GM23338 (cell line): ENCODE data around the gene URM1. TPM values are rescaled to one million over a fixed set of nuclear protein-coding genes. Genes with fewer than 3 reads are reported as not detected.

Experiments
- microRNA counts: library from miRNA; unstranded; fragments of <30 nt; microRNA quantifications from one replicate; lab custom pipeline; 2017
- microRNA-seq: library from miRNA; unstranded; fragments of <30 nt; microRNA quantifications from one replicate; pipeline ENCODE4, GENCODE V29; 2017
- polyA plus RNA-seq: library from polyadenylated mRNA; unstranded; fragments of >200 nt; fragmentation: Nextera tagmentation; extraction: Ambion mirVana; gene quantifications from 2 replicates; pipeline ENCODE4 v1.2.1, GENCODE V29; 2016
- total RNA-seq: library from RNA; depleted of rRNA; stranded (reverse); fragments of >200 nt; shearing (Covaris generic); gene quantifications from 2 replicates; pipeline ENCODE4 v1.2.3, GENCODE V29; 2014; rRNA removed

URM1 gene
- total and polyA plus RNA-seq, 2 experiments from 2014 or later = 28.6 to 47.8 TPM

MicroRNAs encoded within 50 kb of the gene (microRNA counts, 767-probe panel; counts per million panel counts)
- microRNA hsa-miR-219-2-3p (lab: Ali Mortazavi, UCI) = not detected

Small RNA genes within 50 kb of the gene (microRNA-seq; reads per million reads assigned to microRNA genes)
- gene MIR219B = not detected

Other genes with a start within 250 kb of the URM1 start
- 108 and 124 TPM in 2 replicates for gene PTGES2, start 243.6 kb upstream of the URM1 start, total RNA-seq
- 56.3 and 59.7 TPM in 2 replicates for gene PTGES2, start 243.6 kb upstream of the URM1 start, polyA plus RNA-seq
- 0.27 TPM in 1 of 2 replicates, not detected in the other for gene LCN2, start 221.9 kb upstream of the URM1 start, total RNA-seq
- gene LCN2, start 221.9 kb upstream of the URM1 start, polyA plus RNA-seq = 2.0 and 2.7 TPM in 2 replicates
- 246 and 276 TPM in 2 replicates for gene BBLN, start 211.1 kb upstream of the URM1 start, total RNA-seq
- gene BBLN, start 211.1 kb upstream of the URM1 start, polyA plus RNA-seq = 171 and 177 TPM in 2 replicates
- 48.2 and 61.4 TPM in 2 replicates for gene CIZ1, start 179.8 kb upstream of the URM1 start, total RNA-seq
- gene CIZ1, start 179.8 kb upstream of the URM1 start, polyA plus RNA-seq = 49.6 and 49.7 TPM in 2 replicates
- 42.0 and 43.2 TPM in 2 replicates for gene DNM1, start 168.0 kb upstream of the URM1 start, total RNA-seq
- 24.0 and 36.0 TPM in 2 replicates for gene DNM1, start 168.0 kb upstream of the URM1 start, polyA plus RNA-seq
- 44.4 and 48.4 TPM in 2 replicates for gene GOLGA2, start 95.4 kb upstream of the URM1 start, total RNA-seq
- gene GOLGA2, start 95.4 kb upstream of the URM1 start, polyA plus RNA-seq = 31.4 and 32.6 TPM in 2 replicates
- 26.6 and 31.8 TPM in 2 replicates for gene SWI5, start 95.1 kb upstream of the URM1 start, total RNA-seq
- 35.7 and 42.5 TPM in 2 replicates for gene SWI5, start 95.1 kb upstream of the URM1 start, polyA plus RNA-seq
- 12.0 and 15.4 TPM in 2 replicates for gene TRUB2, start 48.9 kb upstream of the URM1 start, total RNA-seq
- 29.4 and 31.4 TPM in 2 replicates for gene TRUB2, start 48.9 kb upstream of the URM1 start, polyA plus RNA-seq
- 29.2 and 35.3 TPM in 2 replicates for gene COQ4, start 48.5 kb upstream of the URM1 start, total RNA-seq
- gene COQ4, start 48.5 kb upstream of the URM1 start, polyA plus RNA-seq = 34.5 and 37.0 TPM in 2 replicates
- 21.4 and 25.3 TPM in 2 replicates for gene SLC27A4, start 30.8 kb upstream of the URM1 start, total RNA-seq
- gene SLC27A4, start 30.8 kb upstream of the URM1 start, polyA plus RNA-seq = 7.9 and 9.9 TPM in 2 replicates
- gene CERCAM, start 49.5 kb downstream of the URM1 start, total RNA-seq = 5.6 and 7.9 TPM in 2 replicates
- gene CERCAM, start 49.5 kb downstream of the URM1 start, polyA plus RNA-seq = 2.7 TPM in 2 replicates
- 23.5 and 26.9 TPM in 2 replicates for gene ODF2, start 84.6 kb downstream of the URM1 start, total RNA-seq
- 13.2 and 17.5 TPM in 2 replicates for gene ODF2, start 84.6 kb downstream of the URM1 start, polyA plus RNA-seq
- 19.6 and 22.1 TPM in 2 replicates for gene GLE1, start 133.3 kb downstream of the URM1 start, total RNA-seq
- 7.3 and 7.4 TPM in 2 replicates for gene GLE1, start 133.3 kb downstream of the URM1 start, polyA plus RNA-seq
- 160 and 195 TPM in 2 replicates for gene SPTAN1, start 181.2 kb downstream of the URM1 start, total RNA-seq
- gene SPTAN1, start 181.2 kb downstream of the URM1 start, polyA plus RNA-seq = 98.3 and 108 TPM in 2 replicates